Activated CD4-positive, alpha-beta T cell treated with anti-CD3 and anti-CD28 coated beads for 4 hours (primary cell): Measurements from ENCODE around the gene PLOD2.

Source experiments
- DNase-seq, 2 donors: peaks; one replicate each; pipeline ENCODE4 v3.0.0-alpha.2; 2020

The PLOD2 gene

GRCh38 chr3:146092230-146092629 lies 68.8 kb downstream of the PLOD2 start:
- no peak for DNase-seq

- DNase-seq, result no peak
These were observed 69.6 kb downstream of the PLOD2 start for GRCh38 chr3:146091397-146091796.

- no peak for DNase-seq
These were observed 70.5 kb downstream of the PLOD2 start for GRCh38 chr3:146090521-146090920.

GRCh38 chr3:146088840-146089239 lies 72.1 kb downstream of the PLOD2 start:
- DNase-seq, result no peak

GRCh38 chr3:146087116-146087515 lies 73.9 kb downstream of the PLOD2 start:
- no peak for DNase-seq

- DNase-seq, result no peak
These were observed 74.8 kb downstream of the PLOD2 start for GRCh38 chr3:146086211-146086610.

GRCh38 chr3:146085678-146086077 lies 75.3 kb downstream of the PLOD2 start:
- DNase-seq, result no peak

- no peak for DNase-seq
These were observed 80.4 kb downstream of the PLOD2 start for GRCh38 chr3:146080578-146080977.

- DNase-seq, result no peak
These were observed 83.0 kb downstream of the PLOD2 start for GRCh38 chr3:146078031-146078430.

GRCh38 chr3:146077181-146077580 lies 83.8 kb downstream of the PLOD2 start:
- no peak for DNase-seq

GRCh38 chr3:146072824-146073223 lies 88.2 kb downstream of the PLOD2 start:
- DNase-seq, result no peak

GRCh38 chr3:146072061-146072460 lies 88.9 kb downstream of the PLOD2 start:
- DNase-seq, result no peak

- DNase-seq, result no peak
These were observed 89.4 kb downstream of the PLOD2 start for GRCh38 chr3:146071632-146072031.

GRCh38 chr3:146067048-146067447 lies 93.9 kb downstream of the PLOD2 start:
- no peak for DNase-seq

- DNase-seq, result no peak
These were observed 95.4 kb downstream of the PLOD2 start for GRCh38 chr3:146065573-146066006.

GRCh38 chr3:146058241-146058640 lies 102.7 kb downstream of the PLOD2 start:
- no peak for DNase-seq

GRCh38 chr3:146052791-146053310 lies 108.1 kb downstream of the PLOD2 start:
- no peak for DNase-seq

- DNase-seq, result no peak
These were observed 108.8 kb downstream of the PLOD2 start for GRCh38 chr3:146052056-146052790.

- no peak for DNase-seq
These were observed 110.3 kb downstream of the PLOD2 start for GRCh38 chr3:146050691-146051090.

- DNase-seq, result no peak
These were observed 113.5 kb downstream of the PLOD2 start for GRCh38 chr3:146047485-146047884.

- no peak for DNase-seq
These were observed 116.9 kb downstream of the PLOD2 start for GRCh38 chr3:146044046-146044445.

GRCh38 chr3:146040630-146041029 lies 120.4 kb downstream of the PLOD2 start:
- DNase-seq, result no peak

GRCh38 chr3:146037697-146038096 lies 123.3 kb downstream of the PLOD2 start:
- no peak for DNase-seq

- no peak for DNase-seq
These were observed 124.7 kb downstream of the PLOD2 start for GRCh38 chr3:146036281-146036680.

GRCh38 chr3:146035366-146035765 lies 125.6 kb downstream of the PLOD2 start:
- DNase-seq, result no peak
